Epithelial cell of prostate (primary cell): ENCODE results near the gene DCP2.

Experiments used
- DNase-seq: peaks from one replicate; pipeline ENCODE4 v3.0.0-alpha.2; 2011; ENCODE audit warnings: low read depth, low spot score
- H3K27ac ChIP-seq: fragments of 450-650 bp; 2 replicates; pipeline ENCODE4 v1.5.1; 2017; ENCODE audit warnings: mild to moderate bottlenecking

DCP2 gene

GRCh38 chr5:113061846-113062780 is 85.5 kb downstream of the DCP2 start:
- DNase-seq, result no peak
- peak overlapping the region; percentile 77 for H3K27ac ChIP-seq

- peak overlapping the region; percentile 77 for H3K27ac ChIP-seq
- DNase-seq, result no peak
Observed at GRCh38 chr5:113062869-113063508, 86.4 kb downstream of the DCP2 start.

- no peak overlapping the region for H3K27ac ChIP-seq
Observed at GRCh38 chr5:113063927-113064326, 87.3 kb downstream of the DCP2 start.

DNA sequence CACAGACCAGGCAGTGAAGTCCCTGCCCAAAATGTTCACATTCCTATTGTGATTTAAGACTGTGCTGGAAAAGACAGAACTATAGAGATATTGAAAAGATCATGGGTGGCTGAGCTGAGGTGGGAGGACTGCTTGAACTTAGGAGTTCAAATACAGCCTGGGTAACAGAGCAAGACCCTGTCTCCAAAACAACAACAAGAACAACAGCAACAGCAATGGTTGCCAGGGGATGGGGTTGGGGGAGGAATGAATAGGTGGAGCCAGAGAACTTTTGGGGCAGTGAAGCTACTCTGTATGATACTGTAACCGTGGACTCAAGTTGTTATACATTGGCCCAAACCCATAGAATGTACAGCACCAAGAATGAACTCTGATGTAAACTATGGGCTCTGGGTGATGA is 88.2 kb downstream of the DCP2 start:
- no peak overlapping the region for H3K27ac ChIP-seq
- DNase-seq, result no peak

More at GRCh38 chr5:113063927-113064326, 87.3 kb downstream of the DCP2 start:
- no peak for DNase-seq

- DNase-seq, result no peak
- H3K27ac ChIP-seq, result peak overlapping the region; percentile 5
Observed at GRCh38 chr5:113065626-113066025, 89.0 kb downstream of the DCP2 start.

- H3K27ac ChIP-seq, result no peak overlapping the region
- no peak for DNase-seq
Observed at GRCh38 chr5:113067635-113068344, 91.2 kb downstream of the DCP2 start.

- DNase-seq, result no peak
- no peak overlapping the region for H3K27ac ChIP-seq
Observed at GRCh38 chr5:113068559-113068958, 92.0 kb downstream of the DCP2 start.
